HG03442 (cell line): Measurements from ENCODE around the gene WWOX.

Experiments used
- ATAC-seq: cut with Tn5 transposase; IDR thresholded peaks from one replicate; pipeline ENCODE4 v1.9.1; 2021; ENCODE audit warnings: mild to moderate bottlenecking, moderate library complexity; ENCODE audit not compliant: unreplicated experiment

Gene WWOX

GRCh38 chr16:78851266-78851665, 751.8 kb downstream of the WWOX start:
- ATAC-seq = no peak

GRCh38 chr16:78852081-78852635, 752.7 kb downstream of the WWOX start:
- ATAC-seq = no peak

- no peak for ATAC-seq
Observed at GRCh38 chr16:78862022-78862421, 762.6 kb downstream of the WWOX start.

- ATAC-seq = no peak
Observed at GRCh38 chr16:78866521-78866920, 767.1 kb downstream of the WWOX start.

- ATAC-seq = no peak
Observed at GRCh38 chr16:78869492-78869891, 770.0 kb downstream of the WWOX start.

- ATAC-seq = no peak
Observed at GRCh38 chr16:78871241-78871640, 771.8 kb downstream of the WWOX start.

- ATAC-seq = no peak
Observed at GRCh38 chr16:78876671-78877070, 777.2 kb downstream of the WWOX start.

GRCh38 chr16:78877114-78877655, 777.7 kb downstream of the WWOX start:
- ATAC-seq = no peak

- ATAC-seq = no peak
Observed at GRCh38 chr16:78878570-78878969, 779.1 kb downstream of the WWOX start.

- no peak for ATAC-seq
Observed at GRCh38 chr16:78879011-78879410, 779.6 kb downstream of the WWOX start.

- ATAC-seq = no peak
Observed at GRCh38 chr16:78882150-78882549, 782.7 kb downstream of the WWOX start.

- ATAC-seq = no peak
Observed at GRCh38 chr16:78882751-78883150, 783.3 kb downstream of the WWOX start.

- no peak for ATAC-seq
Observed at GRCh38 chr16:78884204-78884603, 784.8 kb downstream of the WWOX start.

- no peak for ATAC-seq
Observed at GRCh38 chr16:78889346-78889745, 789.9 kb downstream of the WWOX start.

GRCh38 chr16:78890373-78890895, 791.0 kb downstream of the WWOX start:
- ATAC-seq = no peak

GRCh38 chr16:78892951-78893733, 793.7 kb downstream of the WWOX start:
- no peak for ATAC-seq

- no peak for ATAC-seq
Observed at GRCh38 chr16:78894886-78895285, 795.4 kb downstream of the WWOX start.

- no peak for ATAC-seq
Observed at GRCh38 chr16:78895681-78896080, 796.2 kb downstream of the WWOX start.

GRCh38 chr16:78896280-78896679, 796.8 kb downstream of the WWOX start:
- no peak for ATAC-seq

- ATAC-seq = no peak
Observed at GRCh38 chr16:78897299-78897698, 797.8 kb downstream of the WWOX start.

GRCh38 chr16:78900044-78900811, 800.8 kb downstream of the WWOX start:
- ATAC-seq = no peak
